Naive thymus-derived CD4-positive, alpha-beta T cell (primary cell): ENCODE data around the gene SERPINB1. TPM values are rescaled to one million over a fixed set of nuclear protein-coding genes. Genes with fewer than 3 reads are reported as not detected.

ENCODE experiments used
- ATAC-seq: fragments of 150-1000 bp; cut with Tn5 transposase; 2 replicates; pipeline ENCODE4 v1.10.0; 2021; ENCODE audit warnings: mild to moderate bottlenecking, moderate library complexity
- CTCF ChIA-PET: fragments of 350-600 bp; sonication (Branson Sonifier 250); formaldehyde crosslinking; loops from one replicate; lab custom pipeline; 2021; ENCODE audit warnings: antibody characterized with exemption; lab: Charles Lee
- POLR2A ChIA-PET: fragments of 350-600 bp; sonication (Branson Sonifier 250); formaldehyde crosslinking; loops from one replicate; lab custom pipeline; 2021; ENCODE audit warnings: antibody characterized with exemption, inconsistent platforms; lab: Charles Lee
- DNase-seq, 9 donors: peaks; one replicate each; pipeline versions ENCODE4 v3.0.0 to v3.0.0-alpha.2; 2020 to 2022; ENCODE audit warnings: mixed read lengths in 1 of 9
- H3K27ac ChIP-seq: one replicate; pipeline ENCODE4 v1.7.0; 2013; ENCODE audit warnings: mild to moderate bottlenecking, low read depth, low read length, moderate library complexity
- H3K27me3 ChIP-seq, 2 donors: one replicate each; pipeline ENCODE4 v1.7.0; 2013; ENCODE audit warnings: low read length in 2 of 2, mild to moderate bottlenecking in 2 of 2, moderate library complexity in 2 of 2; ENCODE audit not compliant: control insufficient read depth in 2 of 2, insufficient read depth in 2 of 2
- H3K36me3 ChIP-seq, 3 experiments: 1 replicate in 2 of 3; 2 replicates in 1 of 3; pipeline ENCODE4 v1.7.0; 2013; ENCODE audit warnings: low read length in 3 of 3, mild to moderate bottlenecking in 3 of 3, moderate library complexity in 1 of 3; ENCODE audit not compliant: insufficient read depth in 3 of 3, control insufficient read depth in 2 of 3
- H3K4me1 ChIP-seq, 2 donors: one replicate each; pipeline ENCODE4 v1.7.0; 2013; ENCODE audit warnings: low read length in 2 of 2, mild to moderate bottlenecking in 2 of 2, moderate library complexity in 1 of 2; ENCODE audit not compliant: control insufficient read depth in 2 of 2, insufficient read depth in 2 of 2
- H3K4me3 ChIP-seq: 2 replicates; pipeline ENCODE4 v1.7.0; 2013; ENCODE audit warnings: mild to moderate bottlenecking, low read length
- H3K9me3 ChIP-seq, 3 experiments: 1 replicate in 2 of 3; 2 replicates in 1 of 3; pipeline ENCODE4 v1.7.0; 2013; ENCODE audit warnings: low read length in 3 of 3; ENCODE audit not compliant: control insufficient read depth in 2 of 3
- H3K27ac Mint-ChIP-seq, 9 donors: one replicate each; pipeline ENCODE4 v1.8.0; 2020 to 2022; ENCODE audit warnings: mixed read lengths in 9 of 9, mild to moderate bottlenecking in 8 of 9, moderate library complexity in 5 of 9, inconsistent platforms in 2 of 9
- H3K27me3 Mint-ChIP-seq, 5 donors: one replicate each; pipeline ENCODE4 v1.8.0; 2021 to 2022; ENCODE audit warnings: mixed read lengths in 5 of 5, mild to moderate bottlenecking in 1 of 5
- H3K36me3 Mint-ChIP-seq, 5 donors: one replicate each; pipeline ENCODE4 v1.8.0; 2020 to 2022; ENCODE audit warnings: mixed read lengths in 5 of 5, mild to moderate bottlenecking in 3 of 5, inconsistent platforms in 1 of 5
- H3K4me1 Mint-ChIP-seq, 7 donors: one replicate each; pipeline ENCODE4 v1.8.0; 2020 to 2022; ENCODE audit warnings: mixed read lengths in 7 of 7, mild to moderate bottlenecking in 3 of 7, inconsistent platforms in 1 of 7
- H3K4me3 Mint-ChIP-seq, 10 donors: one replicate each; pipeline ENCODE4 v1.8.0; 2020 to 2022; ENCODE audit warnings: mild to moderate bottlenecking in 10 of 10, mixed read lengths in 10 of 10, moderate library complexity in 6 of 10, inconsistent platforms in 2 of 10
- H3K9me3 Mint-ChIP-seq, 11 donors: one replicate each; pipeline ENCODE4 v1.8.0; 2020 to 2022; ENCODE audit warnings: mixed read lengths in 11 of 11, mild to moderate bottlenecking in 4 of 11, inconsistent platforms in 1 of 11, moderate library complexity in 1 of 11
- intact Hi-C, 2 donors: fragments of 100-400 bp; cut with micrococcal nuclease; formaldehyde crosslinking; loops; one replicate each; pipeline ENCODE4 v1.15.1; 2023
- polyA plus RNA-seq, 2 donors: library from polyadenylated mRNA; unstranded; fragments of 300-500 nt; fragmentation: Illumina TruSeq; gene quantifications; one replicate each; pipeline ENCODE4 v1.2.3, GENCODE V29; 2021
- total RNA-seq, 6 experiments: library from RNA in 5 of 6; stranded (reverse) in 5 of 6; gene quantifications; 1 replicate in 5 of 6; 2 replicates in 1 of 6; pipeline ENCODE4 v1.2.3 and lab custom pipeline; 2021 to 2026

Gene SERPINB1
- total and polyA plus RNA-seq, 7 experiments from 2014 or later, result 43.8 to 135 (median 68.8) TPM

DNA sequence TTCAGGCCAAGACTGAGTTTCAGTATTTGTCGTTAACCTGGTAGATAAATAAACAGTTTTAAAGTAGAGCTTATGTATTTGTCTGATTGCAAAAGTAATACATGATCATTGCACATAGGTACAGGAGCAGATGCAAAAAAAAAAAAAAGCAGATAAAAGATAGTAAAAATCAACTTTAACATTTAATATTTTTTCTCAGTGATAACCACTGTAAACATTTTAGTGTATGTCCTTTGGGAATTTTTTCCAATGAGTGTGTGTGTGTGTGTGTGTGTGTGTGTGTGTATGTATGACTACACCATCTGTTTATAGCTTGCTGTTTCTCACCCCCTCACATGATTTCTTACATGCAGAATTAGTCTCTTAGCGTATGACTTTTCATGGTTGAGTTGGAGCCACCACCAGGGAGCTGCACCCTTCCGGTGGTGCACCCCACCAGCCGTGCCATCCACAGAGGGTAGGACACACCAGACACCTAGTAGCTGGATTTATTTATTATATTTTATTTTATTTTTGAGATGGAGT lies 50.2 kb downstream of the SERPINB1 start:
- intact Hi-C loops, result loop anchor here (1.0 to 2.0 kb wide), 6 partner anchors 50 to 261 kb away; partner anchors contain the start of gene SERPINB1 (in 2 of the 2)
- ATAC-seq, result no peak
- Mint-ChIP-seq H3K36me3 (peaks cover 5 to 16% (median 12%) of the 10 kb centered on the region in 5 donors), H3K4me3 (peak overlapping the region in 8 of 10 donors; percentile 12 to 71 (median 56)), H3K9me3 (peaks cover 0 to 2% (median 0%) of the 10 kb centered on the region in 11 donors), H3K4me1 (peaks cover 28 to 44% (median 36%) of the 10 kb centered on the region in 7 donors), H3K27me3 (no peaks in the 10 kb centered on the region), H3K27ac (peak overlapping the region; percentile 29 to 90 (median 81))
- no peaks in the 10 kb centered on the region for H3K9me3 ChIP-seq
- no peak overlapping the region for H3K27ac ChIP-seq
- H3K36me3 ChIP-seq, result peaks cover 0 to 6% (median 0%) of the 10 kb centered on the region in 3 experiments
- H3K4me3 ChIP-seq, result no peak overlapping the region
- DNase-seq, result no peak
- H3K4me1 ChIP-seq, result peaks cover 15 to 19% of the 10 kb centered on the region in 2 donors
- no peaks in the 10 kb centered on the region for H3K27me3 ChIP-seq
- ChIA-PET CTCF (interaction anchor here (0.6 to 2.6 kb wide), 18 partner anchors 16 to 263 kb away, joined by 3 to 30 read pairs (median 4); partner anchors contain the start of gene SERPINB1), POLR2A (interaction anchor here (0.9 to 1.7 kb wide), 10 partner anchors 20 to 199 kb away, joined by 3 to 8 read pairs (median 5); partner anchors contain the start of gene SERPINB1)

DNA sequence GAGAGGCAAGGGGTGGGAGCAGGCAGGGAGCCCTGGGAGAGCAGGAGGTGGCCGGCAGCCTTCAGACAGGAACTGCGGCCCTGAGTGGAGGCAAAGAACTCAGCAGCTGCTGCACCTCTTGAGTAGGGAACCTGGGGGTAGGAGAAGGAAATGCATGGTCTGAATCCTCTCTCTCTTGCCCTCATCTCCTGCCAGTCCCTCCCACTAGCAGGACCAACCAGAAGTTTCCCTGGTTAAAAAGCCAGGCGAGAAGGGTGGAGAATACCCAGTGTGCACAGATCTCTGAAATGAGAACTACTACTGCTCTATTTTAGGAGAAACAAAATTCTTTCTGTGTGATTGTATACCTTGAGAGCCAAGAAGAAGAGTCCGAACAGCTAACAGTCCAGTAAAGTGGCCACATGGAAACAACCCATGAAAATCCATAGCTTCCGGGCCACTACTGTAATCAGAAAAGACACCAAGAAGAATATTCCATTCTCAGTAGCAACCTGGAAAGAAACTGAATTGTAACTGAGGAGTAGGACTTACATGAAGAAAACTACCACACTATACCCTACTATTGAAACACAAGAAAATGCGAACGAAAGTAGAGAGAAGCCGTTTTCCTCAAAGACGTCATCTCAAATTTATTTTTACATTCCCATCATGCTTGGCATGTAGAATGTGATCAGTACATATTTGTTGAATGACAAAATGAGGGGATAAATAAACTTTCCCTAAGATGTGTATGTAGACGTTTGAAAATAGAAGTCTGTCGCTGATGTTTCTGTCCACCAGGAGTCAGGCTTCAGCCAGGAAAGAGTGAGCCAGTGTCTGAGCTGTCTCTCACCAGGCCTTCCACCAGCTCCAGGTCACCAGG lies 50.8 kb downstream of the SERPINB1 start:
- Mint-ChIP-seq H3K27ac (peak overlapping the region; percentile 29 to 90 (median 81)), H3K4me3 (peak overlapping the region in 8 of 10 donors; percentile 12 to 71 (median 56)), H3K9me3 (peaks cover 0 to 2% (median 0%) of the 10 kb centered on the region in 11 donors), H3K27me3 (no peaks in the 10 kb centered on the region), H3K36me3 (peaks cover 5 to 23% (median 16%) of the 10 kb centered on the region in 5 donors), H3K4me1 (peaks cover 32 to 44% (median 36%) of the 10 kb centered on the region in 7 donors)
- H3K36me3 ChIP-seq, result peaks cover 0 to 9% (median 0%) of the 10 kb centered on the region in 3 experiments
- intact Hi-C loops, result loop anchor here (1.0 to 2.0 kb wide), 6 partner anchors 50 to 262 kb away; partner anchors contain the start of gene SERPINB1 (in 2 of the 2)
- peak in 8 of 9 donors; percentile 10 to 61 (median 53) for DNase-seq
- peak; percentile 73 for ATAC-seq
- H3K27me3 ChIP-seq, result no peaks in the 10 kb centered on the region
- no peaks in the 10 kb centered on the region for H3K9me3 ChIP-seq
- no peak overlapping the region for H3K27ac ChIP-seq
- ChIA-PET CTCF (interaction anchor here (0.6 to 2.6 kb wide), 18 partner anchors 15 to 263 kb away, joined by 3 to 30 read pairs (median 4); partner anchors contain the start of gene SERPINB1), POLR2A (interaction anchor here (0.9 to 1.7 kb wide), 10 partner anchors 19 to 200 kb away, joined by 3 to 8 read pairs (median 5); partner anchors contain the start of gene SERPINB1)
- H3K4me1 ChIP-seq, result peaks cover 15 to 19% of the 10 kb centered on the region in 2 donors
- no peak overlapping the region for H3K4me3 ChIP-seq

DNA sequence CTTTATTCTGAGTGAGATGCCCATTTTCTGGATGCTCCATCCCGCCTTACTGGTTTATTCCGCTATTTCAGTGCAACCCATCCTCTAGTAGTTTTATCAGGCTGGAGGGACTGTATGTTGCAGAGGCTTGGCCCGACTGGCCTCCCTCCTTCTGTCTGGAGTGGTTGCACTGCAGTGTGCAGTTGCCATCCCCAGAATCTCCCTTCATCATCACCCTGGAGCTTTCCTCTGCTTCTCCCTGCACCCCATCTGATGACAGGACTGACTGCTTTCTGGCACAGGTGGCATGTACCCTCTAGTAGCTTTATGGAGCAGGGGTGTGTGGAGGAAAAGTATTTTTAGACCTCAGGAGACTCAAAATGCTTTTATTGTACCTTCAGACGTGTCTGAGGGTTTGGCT lies 55.4 kb downstream of the SERPINB1 start:
- H3K36me3 ChIP-seq, result peaks cover 0 to 47% (median 0%) of the 10 kb centered on the region in 3 experiments
- Mint-ChIP-seq H3K4me1 (peaks cover 20 to 39% (median 31%) of the 10 kb centered on the region in 7 donors), H3K36me3 (peaks cover 11 to 50% (median 21%) of the 10 kb centered on the region in 5 donors), H3K27ac (peak overlapping the region in 1 of 9 donors; percentile 48), H3K4me3 (no peak overlapping the region), H3K9me3 (no peaks in the 10 kb centered on the region), H3K27me3 (no peaks in the 10 kb centered on the region)
- H3K9me3 ChIP-seq, result no peaks in the 10 kb centered on the region
- ChIA-PET POLR2A (interaction anchor here (0.6 to 1.1 kb wide), 2 partner anchors 11 to 13 kb away, joined by 5 to 6 read pairs; no protein-coding TSS in a partner anchor), CTCF (no interaction called here)
- ATAC-seq (no peak), DNase-seq (no peak)
- H3K4me1 ChIP-seq, result no peaks in the 10 kb centered on the region
- H3K27me3 ChIP-seq, result no peaks in the 10 kb centered on the region
- H3K4me3 ChIP-seq, result no peak overlapping the region
- intact Hi-C loops, result no loop called here
- no peak overlapping the region for H3K27ac ChIP-seq

DNA sequence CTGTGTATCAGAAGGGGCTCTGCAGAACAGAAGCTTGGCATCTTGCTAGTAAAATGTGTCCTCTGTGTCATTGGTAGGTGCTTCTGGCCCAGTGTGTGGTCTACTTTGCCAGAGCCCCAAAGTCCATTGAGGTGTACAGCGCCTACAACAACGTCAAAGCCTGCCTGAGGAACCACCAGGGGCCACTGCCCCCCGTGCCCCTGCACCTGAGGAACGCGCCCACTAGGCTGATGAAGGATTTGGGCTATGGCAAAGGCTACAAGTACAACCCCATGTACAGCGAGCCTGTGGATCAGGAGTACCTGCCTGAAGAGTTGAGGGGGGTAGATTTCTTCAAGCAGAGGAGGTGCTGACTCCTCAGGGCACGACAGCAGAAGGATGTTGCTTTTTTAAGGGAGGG lies 56.7 kb downstream of the SERPINB1 start:
- ChIA-PET POLR2A (interaction anchor here (1.1 kb wide), 1 partner anchor 12 kb away, joined by 6 read pairs; no protein-coding TSS in a partner anchor), CTCF (interaction anchor here (0.7 kb wide), 1 partner anchor 561 kb away, joined by 3 read pairs; no protein-coding TSS in a partner anchor)
- intact Hi-C loops, result no loop called here
- H3K27me3 ChIP-seq, result no peaks in the 10 kb centered on the region
- Mint-ChIP-seq H3K27ac (no peak overlapping the region), H3K4me1 (peaks cover 16 to 35% (median 27%) of the 10 kb centered on the region in 7 donors), H3K36me3 (peaks cover 14 to 58% (median 22%) of the 10 kb centered on the region in 5 donors), H3K27me3 (no peaks in the 10 kb centered on the region), H3K4me3 (no peak overlapping the region), H3K9me3 (no peaks in the 10 kb centered on the region)
- no peaks in the 10 kb centered on the region for H3K4me1 ChIP-seq
- peaks cover 0 to 60% (median 3%) of the 10 kb centered on the region in 3 experiments for H3K36me3 ChIP-seq
- H3K9me3 ChIP-seq, result no peaks in the 10 kb centered on the region
- DNase-seq (no peak), ATAC-seq (no peak)
- no peak overlapping the region for H3K4me3 ChIP-seq
- H3K27ac ChIP-seq, result no peak overlapping the region

DNA sequence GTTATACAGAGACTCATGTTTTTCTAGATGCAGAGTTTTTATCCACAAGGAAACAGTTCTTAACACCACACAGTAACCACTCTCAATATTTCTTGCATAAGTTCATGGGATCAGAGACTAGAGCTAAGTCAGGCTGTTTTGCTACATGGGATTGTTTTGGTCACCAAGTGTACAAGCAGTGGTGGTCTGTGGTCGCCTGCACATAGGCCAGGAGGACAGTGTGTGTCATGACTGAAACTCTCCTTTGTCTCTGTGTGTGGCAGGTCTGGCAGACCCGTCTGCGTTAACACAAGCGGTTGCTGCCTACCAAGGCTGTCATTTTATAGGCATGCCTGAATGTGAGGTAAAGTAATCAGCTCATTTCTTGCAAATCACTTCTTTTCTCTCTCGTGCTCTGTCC lies 57.6 kb downstream of the SERPINB1 start:
- no peak for DNase-seq
- ATAC-seq, result no peak
- Mint-ChIP-seq H3K36me3 (peaks cover 14 to 64% (median 24%) of the 10 kb centered on the region in 5 donors), H3K27me3 (no peaks in the 10 kb centered on the region), H3K27ac (peak overlapping the region in 4 of 9 donors; percentile 38 to 77 (median 52)), H3K9me3 (no peaks in the 10 kb centered on the region), H3K4me3 (no peak overlapping the region), H3K4me1 (peaks cover 16 to 35% (median 29%) of the 10 kb centered on the region in 7 donors)
- intact Hi-C loops, result no loop called here
- Histone ChIP-seq H3K27ac (no peak overlapping the region), H3K4me1 (no peaks in the 10 kb centered on the region), H3K27me3 (no peaks in the 10 kb centered on the region), H3K36me3 (peaks cover 0 to 67% (median 3%) of the 10 kb centered on the region in 3 experiments), H3K9me3 (no peaks in the 10 kb centered on the region), H3K4me3 (no peak overlapping the region)
- POLR2A ChIA-PET, result interaction anchor here (0.7 to 1.5 kb wide), 2 partner anchors 57 to 207 kb away, joined by 3 to 5 read pairs; partner anchors contain the start of gene SERPINB1
- CTCF ChIA-PET, result interaction anchor here (1.4 to 1.7 kb wide), 2 partner anchors 15 to 151 kb away, joined by 4 to 7 read pairs; no protein-coding TSS in a partner anchor
